Hematopoietic multipotent progenitor cell (in vitro differentiated cells): ENCODE measurements around the gene TWIST2. TPM values are rescaled to one million over a fixed set of nuclear protein-coding genes. Genes with fewer than 3 reads are reported as not detected.

ENCODE experiments used
- DNase-seq, 3 donors: peaks; one replicate each; pipeline ENCODE4 v3.0.0-alpha.2; 2011 to 2015; ENCODE audit warnings: low read depth in 2 of 3, low spot score in 2 of 3
- total RNA-seq: library from RNA; depleted of rRNA; stranded (reverse); fragments of >200 nt; gene quantifications from one replicate; pipeline ENCODE4 v1.2.3, GENCODE V29; 2012

The TWIST2 gene
- total RNA-seq, 1 donor: not detected

DNA sequence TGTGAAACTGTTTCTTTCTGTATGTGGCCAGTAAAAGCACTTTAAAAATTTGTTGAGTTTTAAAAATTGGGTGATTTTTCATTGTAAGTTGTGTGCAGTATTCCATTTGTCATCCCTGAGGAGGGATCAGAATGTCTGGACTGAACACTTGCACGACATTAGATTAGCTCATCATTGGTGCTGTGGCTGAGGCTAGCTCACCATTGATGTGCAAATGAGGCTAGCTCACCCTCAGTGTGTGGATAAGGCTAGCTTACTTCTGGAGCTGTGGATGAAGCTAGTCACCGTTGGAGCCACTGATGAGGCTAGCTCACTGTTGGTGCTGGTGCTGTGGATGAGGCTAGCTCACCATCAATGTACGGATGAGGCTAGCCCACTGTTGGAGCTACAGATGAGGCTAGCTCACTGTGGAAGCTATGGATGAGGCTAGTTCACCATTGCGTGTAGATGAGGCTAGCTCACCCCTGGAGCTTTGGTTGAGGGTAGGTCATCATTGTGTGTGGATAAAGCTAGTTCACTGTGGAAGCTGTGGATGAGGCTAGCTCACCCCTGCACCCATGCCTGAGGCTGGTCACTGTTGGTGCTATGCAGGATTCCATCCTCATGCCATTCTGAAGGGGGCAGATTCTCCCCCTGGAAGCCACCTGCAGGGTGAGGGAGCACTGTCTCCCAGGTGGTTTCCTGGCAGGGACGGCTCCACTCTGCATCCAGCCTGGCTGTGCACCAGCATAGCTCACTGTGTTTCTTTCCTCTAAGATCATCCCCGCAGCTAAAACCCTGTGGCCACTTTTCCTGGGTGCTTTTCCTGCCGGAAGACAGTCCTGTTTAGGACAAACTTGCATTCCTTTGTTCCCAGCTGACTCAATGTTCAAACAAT lies 101.1 kb downstream of the TWIST2 start:
- no peak for DNase-seq

DNA sequence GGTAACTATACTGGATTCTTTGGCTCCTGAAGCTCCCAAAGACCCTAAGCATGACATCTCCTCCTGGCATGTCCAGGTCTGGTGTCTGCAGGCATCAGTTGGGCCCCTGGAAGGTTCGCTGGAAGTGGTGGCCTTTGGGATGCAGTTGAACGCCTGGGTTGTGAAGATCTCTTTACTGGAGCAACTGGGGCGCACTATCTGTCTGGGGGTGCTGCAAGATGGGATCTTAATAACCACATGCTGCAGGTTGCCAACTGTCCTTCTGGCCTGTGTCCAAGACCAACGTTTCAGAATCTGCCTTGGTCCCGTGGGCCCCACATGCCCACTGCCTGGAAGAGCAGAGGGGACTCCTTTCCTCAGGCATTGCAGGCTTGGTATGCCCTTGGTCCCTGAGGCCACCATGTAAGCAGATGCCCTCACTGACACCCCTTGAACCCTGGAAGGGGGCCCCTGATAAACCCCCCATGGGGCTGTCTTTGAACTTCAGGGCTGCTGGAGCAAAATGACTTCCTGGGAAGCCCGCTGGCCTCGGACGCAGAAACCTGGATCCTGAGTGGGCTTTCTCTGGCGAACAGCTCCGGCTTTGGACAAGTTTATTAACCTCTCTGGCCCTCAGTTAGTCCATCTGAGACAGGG lies 101.9 kb downstream of the TWIST2 start:
- DNase-seq: no peak

DNA sequence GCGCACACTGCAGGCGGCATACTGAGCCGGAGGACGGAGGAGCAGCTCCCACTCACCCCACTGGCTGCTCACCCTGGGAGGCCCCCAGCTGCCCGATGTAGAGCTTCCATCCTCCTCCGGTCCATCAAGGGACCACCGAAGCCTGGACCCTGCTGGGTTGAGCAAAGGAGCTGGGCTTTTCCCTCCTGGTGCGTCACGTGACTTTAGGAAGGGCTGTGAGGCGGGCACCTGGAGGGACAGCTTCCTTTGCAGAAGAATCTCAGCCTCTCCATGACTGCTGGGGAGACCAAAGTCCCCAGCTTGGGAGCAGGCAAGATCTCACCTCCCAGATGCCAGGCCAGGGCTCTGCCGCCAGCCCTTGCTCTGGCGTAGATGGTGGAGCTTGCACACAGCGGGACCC lies 102.7 kb downstream of the TWIST2 start:
- no peak for DNase-seq

DNA sequence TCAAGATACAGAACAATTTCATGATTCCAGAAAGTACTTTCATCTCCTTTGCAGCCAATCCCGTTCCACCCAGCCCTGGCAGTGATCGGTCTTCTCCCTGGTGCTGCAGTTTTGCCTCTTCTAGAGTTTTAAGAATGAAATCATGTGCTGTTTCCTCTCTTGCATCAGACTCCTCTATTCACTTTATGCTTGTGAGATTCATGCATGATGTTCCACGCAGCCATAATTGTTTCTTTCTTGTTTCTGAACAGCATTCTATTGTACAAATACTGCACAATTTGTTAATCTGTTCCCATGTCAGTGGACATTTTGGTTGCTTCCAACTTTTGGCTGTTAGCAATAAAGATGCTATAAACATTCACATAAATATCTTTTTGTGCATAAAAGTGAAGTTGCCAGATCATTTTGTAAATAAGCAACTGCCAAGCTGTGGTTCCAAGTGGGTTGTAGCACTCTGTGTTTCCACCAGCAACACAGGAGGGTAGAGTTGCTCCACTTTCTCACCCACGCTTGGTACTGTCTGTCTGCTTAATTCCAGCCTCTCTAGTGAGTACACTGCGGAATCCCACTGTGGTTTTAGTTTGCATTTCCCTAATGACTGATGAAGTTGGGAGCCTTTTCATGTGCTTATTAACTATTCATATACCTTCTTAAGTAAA lies 104.5 kb downstream of the TWIST2 start:
- DNase-seq: no peak

DNA sequence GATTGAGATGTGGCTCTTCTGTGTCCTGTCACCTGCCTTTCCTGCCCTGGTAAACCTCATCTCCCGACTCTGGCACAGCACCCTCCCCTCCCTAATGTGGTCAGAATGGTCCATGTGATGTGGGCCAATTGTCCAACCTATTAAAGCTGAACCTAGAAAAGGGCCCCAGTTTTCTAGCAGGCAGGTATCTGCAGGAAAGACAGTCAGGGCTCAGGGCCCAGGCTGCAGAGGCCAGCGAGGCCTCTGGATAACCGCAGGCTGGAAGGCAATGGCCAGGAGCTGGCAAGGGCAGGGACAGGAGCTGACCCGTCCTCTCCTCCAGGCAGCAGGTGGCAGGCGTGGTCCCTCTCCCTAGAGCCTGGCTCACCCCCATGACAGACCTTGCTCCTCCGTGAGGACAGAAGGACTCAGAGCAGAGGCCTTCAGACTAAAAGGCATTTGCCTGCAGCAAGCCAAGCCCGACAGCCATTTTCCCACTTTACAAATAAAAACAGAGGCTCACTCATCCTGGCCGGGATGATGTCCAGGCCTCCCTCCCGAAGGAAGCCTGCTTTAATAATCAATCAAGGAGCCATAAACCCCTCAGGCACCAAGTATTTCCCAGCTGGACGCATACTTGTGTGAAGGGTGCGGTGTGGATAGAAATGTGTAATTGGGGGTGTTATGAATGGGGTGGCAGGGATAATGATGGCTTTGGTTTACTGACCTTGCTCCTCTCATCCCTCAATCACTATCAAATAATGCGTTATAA lies 107.1 kb downstream of the TWIST2 start:
- DNase-seq: no peak

DNA sequence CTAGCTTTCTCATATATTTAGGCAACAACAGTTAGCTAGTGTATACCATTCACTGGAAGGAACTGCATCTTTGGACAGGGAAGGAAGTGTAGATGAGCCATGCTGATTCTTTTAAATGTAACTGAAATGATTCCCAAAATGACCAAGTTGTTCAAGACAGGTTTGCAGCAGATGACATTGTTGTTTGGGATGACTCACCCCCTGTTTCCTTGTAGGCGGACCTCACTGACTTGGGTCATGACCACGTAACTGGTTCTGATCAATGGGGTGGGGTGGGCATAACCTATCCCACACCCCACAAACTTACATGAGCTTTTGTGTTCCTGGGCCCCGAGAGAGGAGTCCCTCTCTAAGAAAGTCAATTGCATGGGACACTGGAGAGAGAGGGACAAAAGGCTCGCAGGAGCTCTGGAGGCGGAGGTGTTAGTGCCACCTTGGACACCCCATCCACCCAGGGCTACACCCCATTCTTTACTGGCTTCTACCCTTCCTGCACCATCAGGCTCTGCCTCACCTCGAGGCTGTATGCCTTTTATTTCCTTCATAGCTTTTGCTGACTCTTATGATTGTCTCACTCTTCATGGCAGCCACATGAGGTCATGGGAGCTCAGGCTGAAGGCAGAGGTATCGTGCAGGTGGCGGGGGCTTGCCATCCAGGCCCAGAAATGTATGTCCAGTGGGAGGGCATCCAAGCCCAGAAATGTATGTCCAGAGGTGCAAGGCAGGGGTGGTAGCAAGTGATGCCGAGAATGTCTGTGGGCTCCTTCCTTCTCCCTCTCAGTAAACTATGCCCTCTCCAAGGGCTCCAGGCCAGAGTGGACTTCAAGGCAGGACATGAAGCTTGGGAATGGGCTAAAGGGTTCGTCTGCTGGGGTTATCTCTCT lies 108.0 kb downstream of the TWIST2 start:
- DNase-seq: no peak

DNA sequence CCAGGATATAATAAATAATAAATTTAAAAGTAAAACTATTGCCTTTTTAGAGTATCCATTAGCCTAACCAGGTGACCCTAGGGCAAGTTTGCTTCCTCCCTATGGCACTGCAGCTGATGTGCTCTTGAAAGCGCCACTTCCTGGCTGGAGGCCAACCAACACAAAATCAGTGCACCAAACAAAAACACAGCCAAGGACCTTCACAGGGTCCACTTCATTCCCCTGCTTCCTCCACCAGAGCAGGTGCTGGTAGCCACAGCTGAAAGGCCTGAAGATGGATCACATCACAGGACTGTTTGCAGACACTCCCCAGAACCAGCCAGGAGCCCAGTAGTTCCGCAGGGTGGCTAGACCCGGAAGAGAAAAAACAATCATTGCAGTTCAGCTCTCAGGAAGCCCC lies 108.8 kb downstream of the TWIST2 start:
- no peak for DNase-seq
